Left lung (tissue), 10 donors: ENCODE data around the gene TBX4. TPM values are rescaled to one million over a fixed set of nuclear protein-coding genes. Genes with fewer than 3 reads are reported as not detected.

ENCODE experiments used
- ATAC-seq: fragments of 200-7000 bp; cut with Tn5 transposase; one replicate; pipeline ENCODE4 v1.9.1; 2020; ENCODE audit warnings: moderate library complexity
- DNase-seq, 4 donors: peaks; one replicate each; pipeline ENCODE4 v3.0.0-alpha.2; 2013 to 2020
- H3K27ac ChIP-seq, 2 donors: fragments of 200-600 bp; sonication (generic) in 1 of 2; one replicate each; pipeline versions ENCODE4 v1.5.0 to v1.8.0; 2020 to 2021
- H3K27me3 ChIP-seq, 2 donors: fragments of 200-600 bp; sonication (generic) in 1 of 2; one replicate each; pipeline versions ENCODE4 v1.5.0 to v1.8.0; 2020 to 2021
- H3K36me3 ChIP-seq, 2 donors: fragments of 200-600 bp; sonication (generic) in 1 of 2; one replicate each; pipeline versions ENCODE4 v1.5.0 to v1.8.0; 2020 to 2021
- H3K4me1 ChIP-seq, 2 donors: fragments of 200-600 bp; one replicate each; pipeline ENCODE4 v1.8.0; 2021
- H3K4me3 ChIP-seq, 2 donors: fragments of 200-600 bp; sonication (generic) in 1 of 2; one replicate each; pipeline versions ENCODE4 v1.5.0 to v1.8.0; 2020 to 2021; ENCODE audit warnings: mild to moderate bottlenecking in 1 of 2
- H3K9me3 ChIP-seq, 2 donors: fragments of 200-600 bp; sonication (generic) in 1 of 2; one replicate each; pipeline versions ENCODE4 v1.5.0 to v1.8.0; 2020 to 2021
- intact Hi-C, 2 donors: fragments of 100-400 bp; cut with DNase I; formaldehyde crosslinking; loops; one replicate each; pipeline versions ENCODE4 v1.11.2 to v1.14.2; 2022
- polyA plus RNA-seq, 6 donors: library from polyadenylated mRNA; unstranded; fragments of 120-200 nt; gene quantifications; one replicate each; pipeline ENCODE4 v1.2.1, GENCODE V29; 2013; ENCODE audit not compliant: insufficient read length in 6 of 6
- total RNA-seq, 2 donors: library from RNA; stranded (reverse); fragmentation: NEBNext Ultra II Directional; extraction: Animal tissue kit (Norgen Biotek cat#: 25700); gene quantifications; one replicate each; pipeline ENCODE4 v1.2.1, GENCODE V29; 2021
- TF ChIP-seq, protein P1 (sequence below), 2 donors: fragments of 200-600 bp; sonication (generic) in 1 of 2; IDR thresholded peaks; one replicate each; pipeline versions ENCODE4 v1.5.0 to v1.8.0; 2021; ENCODE audit warnings: antibody characterized with exemption in 2 of 2
- donor health status: DM: no; HTN: yes; CAD: no.
- donor health status: DM: no; HTN: no; CAD: no.

The TBX4 gene
- total and polyA plus RNA-seq, 8 donors, result 21.2 to 190 (median 162) TPM

DNA sequence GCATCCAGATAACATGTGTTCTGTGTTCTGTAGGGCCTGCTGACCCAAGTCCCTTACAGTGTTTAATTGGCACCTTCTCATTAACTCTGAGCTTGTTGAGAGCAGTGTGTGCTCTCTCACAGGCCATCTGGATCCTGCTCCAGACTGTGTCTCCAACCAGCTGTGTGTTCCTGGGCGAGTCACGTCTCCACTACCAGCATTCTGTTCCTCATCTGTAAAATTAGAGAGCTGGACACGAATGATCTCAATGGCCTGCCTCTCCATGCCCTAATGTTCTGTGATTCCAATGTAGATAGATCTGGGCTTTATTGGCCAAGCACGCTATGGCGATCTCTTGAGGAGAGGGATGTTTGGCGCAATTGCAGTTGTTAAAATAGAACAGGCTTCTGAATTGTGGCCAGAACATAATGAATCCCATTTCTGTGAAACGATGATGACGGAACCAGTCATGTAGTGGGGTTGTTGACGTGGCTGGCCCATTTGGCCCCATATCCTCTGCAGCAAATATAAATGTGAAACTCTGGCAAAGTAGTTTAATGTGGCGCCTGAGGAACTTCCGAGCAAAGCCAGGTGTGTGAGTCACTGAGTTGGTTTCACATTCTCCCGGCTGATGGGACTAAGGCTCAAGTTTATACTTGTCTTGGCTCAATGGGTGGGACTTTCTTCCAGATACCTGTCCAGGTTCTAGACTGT, 22.2 kb downstream of the TBX4 start:
- Histone ChIP-seq H3K27me3 (peaks cover 0 to 13% of the 10 kb centered on the region in 2 donors), H3K36me3 (no peaks in the 10 kb centered on the region), H3K4me1 (peaks cover 3 to 7% of the 10 kb centered on the region in 2 donors), H3K27ac (no peak overlapping the region), H3K4me3 (no peak overlapping the region), H3K9me3 (no peaks in the 10 kb centered on the region)
- DNase-seq, result peak in 1 of 4 donors; percentile 9
- intact Hi-C loops, result no loop called here
- ATAC-seq, result no peak
- TF ChIP-seq, protein P1, sequence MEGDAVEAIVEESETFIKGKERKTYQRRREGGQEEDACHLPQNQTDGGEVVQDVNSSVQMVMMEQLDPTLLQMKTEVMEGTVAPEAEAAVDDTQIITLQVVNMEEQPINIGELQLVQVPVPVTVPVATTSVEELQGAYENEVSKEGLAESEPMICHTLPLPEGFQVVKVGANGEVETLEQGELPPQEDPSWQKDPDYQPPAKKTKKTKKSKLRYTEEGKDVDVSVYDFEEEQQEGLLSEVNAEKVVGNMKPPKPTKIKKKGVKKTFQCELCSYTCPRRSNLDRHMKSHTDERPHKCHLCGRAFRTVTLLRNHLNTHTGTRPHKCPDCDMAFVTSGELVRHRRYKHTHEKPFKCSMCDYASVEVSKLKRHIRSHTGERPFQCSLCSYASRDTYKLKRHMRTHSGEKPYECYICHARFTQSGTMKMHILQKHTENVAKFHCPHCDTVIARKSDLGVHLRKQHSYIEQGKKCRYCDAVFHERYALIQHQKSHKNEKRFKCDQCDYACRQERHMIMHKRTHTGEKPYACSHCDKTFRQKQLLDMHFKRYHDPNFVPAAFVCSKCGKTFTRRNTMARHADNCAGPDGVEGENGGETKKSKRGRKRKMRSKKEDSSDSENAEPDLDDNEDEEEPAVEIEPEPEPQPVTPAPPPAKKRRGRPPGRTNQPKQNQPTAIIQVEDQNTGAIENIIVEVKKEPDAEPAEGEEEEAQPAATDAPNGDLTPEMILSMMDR (IDR thresholded peaks at IDR 0.05), result no peak

DNA sequence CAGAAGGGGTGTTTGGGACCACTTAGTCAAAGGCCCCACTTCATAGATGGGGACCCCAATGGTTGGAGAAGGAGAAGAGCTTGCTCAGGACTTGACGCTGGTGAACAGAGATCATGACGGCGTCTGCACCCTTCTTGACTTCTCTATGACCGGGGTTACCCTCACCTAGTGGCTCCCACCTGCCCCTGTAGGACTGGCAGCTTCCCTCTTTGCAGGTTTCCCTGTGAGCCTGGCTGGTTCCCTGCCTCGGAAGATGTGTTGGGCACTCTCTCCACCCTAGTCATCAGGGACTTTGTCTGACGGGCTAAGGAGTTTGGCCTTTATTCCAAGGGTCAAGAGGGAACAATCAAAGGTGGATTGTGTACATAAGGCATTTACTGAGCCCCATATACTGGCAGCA, 22.7 kb downstream of the TBX4 start:
- H3K27ac ChIP-seq, result no peak overlapping the region
- no peaks in the 10 kb centered on the region for H3K9me3 ChIP-seq
- H3K4me3 ChIP-seq, result no peak overlapping the region
- ATAC-seq (no peak), DNase-seq (peak in 2 of 4 donors; percentile 18 to 21)
- intact Hi-C loops, result no loop called here
- no peaks in the 10 kb centered on the region for H3K36me3 ChIP-seq
- H3K4me1 ChIP-seq, result peaks cover 3 to 6% of the 10 kb centered on the region in 2 donors
- H3K27me3 ChIP-seq, result peaks cover 0 to 13% of the 10 kb centered on the region in 2 donors
- TF ChIP-seq, protein P1 (IDR thresholded peaks at IDR 0.05), result no peak

DNA sequence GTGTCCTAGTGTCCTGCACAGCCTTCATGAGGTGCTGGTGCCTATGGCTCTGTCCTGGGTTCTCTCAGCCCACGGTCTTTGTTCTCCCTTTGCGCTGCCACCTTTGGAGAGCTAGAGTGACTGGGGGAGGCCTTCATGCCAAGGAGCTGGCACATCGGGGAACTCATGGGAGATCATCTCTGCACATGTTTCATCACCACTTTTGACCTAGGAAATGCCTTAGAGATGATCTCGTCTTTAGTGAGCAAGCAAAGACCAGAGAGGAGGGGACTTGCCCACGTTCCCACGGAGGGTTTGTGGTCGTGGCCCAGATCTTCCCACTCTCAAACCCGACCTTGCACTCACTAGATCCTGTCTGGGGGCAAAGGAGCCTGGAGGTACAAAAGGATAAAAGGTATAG, 23.5 kb downstream of the TBX4 start:
- Histone ChIP-seq H3K9me3 (no peaks in the 10 kb centered on the region), H3K4me3 (no peak overlapping the region), H3K4me1 (peaks cover 3 to 6% of the 10 kb centered on the region in 2 donors), H3K36me3 (no peaks in the 10 kb centered on the region), H3K27ac (no peak overlapping the region), H3K27me3 (peaks cover 0 to 13% of the 10 kb centered on the region in 2 donors)
- DNase-seq (peak in 1 of 4 donors; percentile 3), ATAC-seq (no peak)
- TF ChIP-seq, protein P1 (IDR thresholded peaks at IDR 0.05), result no peak
- intact Hi-C loops, result no loop called here

DNA sequence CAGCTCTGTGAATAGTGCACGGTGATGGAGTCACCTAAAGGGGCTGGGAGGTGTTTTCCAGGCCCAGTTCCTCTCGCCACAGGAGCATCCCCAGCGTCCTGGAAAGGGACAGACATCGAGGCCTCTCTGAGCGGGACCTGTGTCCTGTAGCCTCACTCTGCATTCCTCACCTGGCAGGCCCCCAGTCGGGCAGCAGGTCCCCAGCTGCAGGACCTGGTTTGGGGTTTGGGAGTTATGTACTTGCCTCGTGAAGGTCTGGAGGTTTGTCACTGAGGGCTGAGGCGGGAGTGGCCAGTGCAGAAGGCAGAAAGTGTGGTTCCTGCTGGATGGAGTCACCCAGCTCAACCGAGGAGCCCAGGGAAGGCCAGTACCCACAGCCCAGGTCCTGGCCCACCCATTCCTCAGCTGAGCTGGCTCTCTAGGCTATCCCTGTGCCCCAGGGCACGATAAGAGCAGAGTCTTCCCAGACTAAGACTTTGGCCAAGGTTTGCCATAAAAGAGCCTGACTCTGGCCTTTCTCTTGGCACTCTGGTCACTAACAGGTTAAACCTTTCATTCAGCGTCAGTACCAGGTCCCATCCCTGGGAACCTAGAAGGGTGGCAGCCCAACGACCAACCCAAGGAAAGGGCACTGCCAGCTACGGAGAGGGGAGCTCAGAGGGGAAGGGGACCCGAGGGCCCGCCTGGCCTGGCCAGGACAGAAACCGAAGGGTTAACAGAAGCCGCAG, 24.4 kb downstream of the TBX4 start:
- TF ChIP-seq, protein P1 (IDR thresholded peaks at IDR 0.05), result no peak
- DNase-seq, result peak in 2 of 4 donors; percentile 19 to 57
- ATAC-seq, result no peak
- Histone ChIP-seq H3K9me3 (no peaks in the 10 kb centered on the region), H3K27ac (no peak overlapping the region), H3K27me3 (peaks cover 0 to 13% of the 10 kb centered on the region in 2 donors), H3K36me3 (no peaks in the 10 kb centered on the region), H3K4me1 (peaks cover 3 to 6% of the 10 kb centered on the region in 2 donors), H3K4me3 (no peak overlapping the region)
- intact Hi-C loops, result no loop called here

DNA sequence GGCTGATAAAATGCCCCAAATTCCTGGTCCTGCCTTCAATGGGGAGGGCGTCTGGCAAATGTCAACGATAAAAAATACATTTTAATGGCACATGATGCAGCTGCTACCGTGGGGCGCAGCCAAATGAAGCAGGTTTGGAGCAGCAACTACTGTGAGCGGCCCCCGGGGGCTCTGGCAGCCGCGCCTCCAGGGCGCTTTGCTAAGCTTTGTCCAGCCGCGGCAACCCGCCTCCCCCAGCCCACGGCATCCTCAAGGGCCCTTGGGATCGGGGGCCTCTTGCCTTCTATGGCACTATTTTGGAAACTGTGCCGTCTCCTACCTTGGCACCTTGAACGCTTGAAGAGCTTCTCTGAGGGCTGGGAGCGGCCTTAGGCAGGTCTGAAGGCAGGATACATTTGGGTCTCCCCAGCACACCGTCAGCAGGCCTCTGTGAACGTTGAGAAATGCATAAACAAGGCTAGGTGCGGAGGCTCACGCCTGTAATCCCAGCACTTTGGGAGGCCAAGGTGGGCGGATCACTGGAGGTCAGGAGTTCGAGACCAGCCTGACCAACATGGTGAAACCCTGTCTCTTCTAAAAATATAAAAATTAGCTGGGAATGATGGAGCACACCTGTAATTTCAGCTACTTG, 25.1 kb downstream of the TBX4 start:
- DNase-seq, result peak in 2 of 4 donors; percentile 22 to 62
- no peak for ATAC-seq
- no peak overlapping the region for H3K4me3 ChIP-seq
- H3K4me1 ChIP-seq, result peaks cover 3 to 6% of the 10 kb centered on the region in 2 donors
- no peaks in the 10 kb centered on the region for H3K9me3 ChIP-seq
- no peaks in the 10 kb centered on the region for H3K36me3 ChIP-seq
- peaks cover 0 to 13% of the 10 kb centered on the region in 2 donors for H3K27me3 ChIP-seq
- intact Hi-C loops, result no loop called here
- TF ChIP-seq, protein P1 (IDR thresholded peaks at IDR 0.05), result no peak
- H3K27ac ChIP-seq, result no peak overlapping the region
